Endothelial cell of umbilical vein (primary cell): ENCODE data around the gene MGLL. TPM values are rescaled to one million over a fixed set of nuclear protein-coding genes. Genes with fewer than 3 reads are reported as not detected.

Experiments
- BruUV-seq: library from RNA; stranded (reverse); fragments of 400-500 nt; replicated peaks from 2 replicates; lab custom pipeline; 2021; lab: Mats Ljungman, UMichigan
- CTCF ChIA-PET: fragments of 300-600, 350-600 bp; sonication (Branson Sonifier 250); formaldehyde crosslinking; loops from one replicate; lab custom pipeline; 2021; ENCODE audit warnings: antibody characterized with exemption, inconsistent platforms; lab: Charles Lee
- POLR2A ChIA-PET: fragments of 300-600, 350-600 bp; sonication (Branson Sonifier 250); formaldehyde crosslinking; loops from one replicate; lab custom pipeline; 2021; ENCODE audit warnings: antibody characterized with exemption, inconsistent platforms; lab: Charles Lee
- DNase-seq: peaks from one replicate; pipeline ENCODE4 v3.0.0-alpha.2; 2011; ENCODE audit warnings: low read depth, low spot score
- FAIRE-seq: peaks from 2 replicates; lab custom pipeline; 2011; peaks lifted over from hg19 to GRCh38; lab: Jason Lieb, UNC
- H2AFZ ChIP-seq: 2 replicates; pipeline ENCODE4 v1.6.0; 2012; ENCODE audit warnings: low read depth, low read length, control low read depth, inconsistent platforms
- H3K27ac ChIP-seq: 2 replicates; pipeline ENCODE4 v1.5.1; 2011; ENCODE audit warnings: low read depth, mild to moderate bottlenecking, control low read depth, low read length, moderate library complexity; ENCODE audit not compliant: insufficient read depth
- H3K27me3 ChIP-seq, 2 experiments: 2 replicates each; pipeline versions ENCODE4 v1.6.0 to v1.6.1; 2011; ENCODE audit warnings: low read length in 2 of 2, mixed read lengths in 1 of 2; ENCODE audit not compliant: control insufficient read depth in 2 of 2, insufficient read depth in 2 of 2
- H3K36me3 ChIP-seq, 2 experiments: 2 replicates in 1 of 2; 3 replicates in 1 of 2; pipeline ENCODE4 v1.5.1; 2011; ENCODE audit warnings: low read length in 2 of 2, mild to moderate bottlenecking in 1 of 2, moderate library complexity in 1 of 2; ENCODE audit not compliant: control insufficient read depth in 2 of 2, insufficient read depth in 2 of 2; ENCODE audit errors: extremely low read depth in 1 of 2
- H3K4me1 ChIP-seq: 3 replicates; pipeline ENCODE4 v1.5.1; 2011; ENCODE audit warnings: mild to moderate bottlenecking, low read length; ENCODE audit not compliant: control insufficient read depth, insufficient read depth; ENCODE audit errors: extremely low read depth
- H3K4me2 ChIP-seq: 2 replicates; pipeline ENCODE4 v1.6.1; 2011; ENCODE audit warnings: low read length, control low read depth, mixed read lengths; ENCODE audit not compliant: insufficient read depth
- H3K4me3 ChIP-seq, 3 experiments: fragments of 200-600 bp in 1 of 3; sonication (generic), shearing (Covaris generic) in 1 of 3; replicated peaks in 1 of 3; 2 replicates each; pipeline ENCODE4 v1.5.1; 2011 to 2016; ENCODE audit warnings: control low read depth in 3 of 3, low read length in 3 of 3, mild to moderate bottlenecking in 2 of 3, inconsistent platforms in 1 of 3, low read depth in 1 of 3, moderate library complexity in 1 of 3; ENCODE audit not compliant: insufficient read depth in 1 of 3
- H3K79me2 ChIP-seq: 2 replicates; pipeline ENCODE4 v1.6.0; 2012; ENCODE audit warnings: low read length, inconsistent platforms; ENCODE audit not compliant: control insufficient read depth, insufficient read depth
- H3K9ac ChIP-seq: replicated peaks from 2 replicates; pipeline ENCODE3; 2011; ENCODE audit warnings: low read length, control low read depth; ENCODE audit not compliant: insufficient read depth; ENCODE audit errors: extremely low read depth
- H3K9me1 ChIP-seq: replicated peaks from 3 replicates; pipeline ENCODE4 v1.6.0; 2011; ENCODE audit warnings: mild to moderate bottlenecking, low read length; ENCODE audit not compliant: control insufficient read depth, insufficient read depth; ENCODE audit errors: extremely low read depth
- H3K9me3 ChIP-seq: replicated peaks from 2 replicates; pipeline ENCODE4 v1.5.1; 2012; ENCODE audit warnings: low read length, inconsistent platforms; ENCODE audit not compliant: control insufficient read depth, insufficient read depth
- H4K20me1 ChIP-seq: replicated peaks from 2 replicates; pipeline ENCODE3; 2011; ENCODE audit warnings: mild to moderate bottlenecking, low read length; ENCODE audit not compliant: control insufficient read depth, insufficient read depth; ENCODE audit errors: extremely low read depth
- CTCF ChIP-seq, 2 donors: IDR thresholded peaks; 1 replicate in 1 of 2; 2 replicates in 1 of 2; pipeline ENCODE4 v1.5.1; 2011; ENCODE audit warnings: low read length in 2 of 2, mild to moderate bottlenecking in 2 of 2, moderate library complexity in 2 of 2, control low read depth in 1 of 2, inconsistent platforms in 1 of 2, low read depth in 1 of 2; ENCODE audit not compliant: insufficient read depth in 1 of 2; ENCODE audit errors: extremely low read depth in 1 of 2
- EZH2 ChIP-seq: IDR thresholded peaks from 2 replicates; pipeline ENCODE4 v1.6.1; 2012; ENCODE audit warnings: borderline replicate concordance, low read depth, mild to moderate bottlenecking, moderate library complexity, low read length, inconsistent platforms; ENCODE audit not compliant: severe bottlenecking
- FOS ChIP-seq: IDR thresholded peaks from 2 replicates; pipeline ENCODE4 v1.6.1; 2011; ENCODE audit warnings: mild to moderate bottlenecking, low read length, moderate library complexity, borderline replicate concordance; ENCODE audit not compliant: insufficient read depth
- GATA2 ChIP-seq: IDR thresholded peaks from 2 replicates; pipeline ENCODE4 v1.7.0; 2011; ENCODE audit warnings: low read depth, mild to moderate bottlenecking, moderate library complexity, mixed read lengths, low read length; ENCODE audit not compliant: insufficient read length, insufficient read depth
- POLR2A ChIP-seq: IDR thresholded peaks from 2 replicates; pipeline ENCODE4 v1.6.1; 2012; ENCODE audit warnings: low read depth, mild to moderate bottlenecking, control low read depth, low read length
- POLR2AphosphoS5 ChIP-seq: IDR thresholded peaks from 2 replicates; pipeline ENCODE4 v1.6.1; 2012; ENCODE audit warnings: low read depth, mild to moderate bottlenecking, control low read depth, low read length, moderate library complexity; ENCODE audit not compliant: insufficient read depth
- dilution Hi-C: fragments of 300-500 bp; cut with MboI; formaldehyde crosslinking; loops from one replicate; pipeline ENCODE4 v1.15.0; 2019; ENCODE audit warnings: low sequenced_read_pairs; ENCODE audit not compliant: extremely low pct_ligation_motif_present
- intact Hi-C: fragments of 100-400 bp; cut with micrococcal nuclease; formaldehyde crosslinking; loops from one replicate; pipeline ENCODE4 v1.10.0; 2022
- polyA plus RNA-seq, 4 experiments: library from polyadenylated mRNA; depleted of rRNA in 3 of 4; stranded (reverse) in 3 of 4; unstranded in 1 of 4; fragments of >200 nt; gene quantifications; 2 replicates each; pipeline versions ENCODE4 v1.2.1 to v1.2.3, GENCODE V29; 2011 to 2012; ENCODE audit warnings: missing spikeins in 1 of 4
- total RNA-seq: library from RNA; stranded (reverse); gene quantifications from 2 replicates; pipeline ENCODE4 v1.2.3, GENCODE V29; 2021
- TF ChIP-seq, protein P1 (sequence below): IDR thresholded peaks from 2 replicates; pipeline ENCODE4 v1.6.1; 2011; ENCODE audit not compliant: insufficient read depth, insufficient read length

Gene MGLL
- total and polyA plus RNA-seq, 2 donors (not counting 3 experiments of a cell fraction or from before 2014, with no cell fraction given): 30.7 to 60.2 TPM

DNA sequence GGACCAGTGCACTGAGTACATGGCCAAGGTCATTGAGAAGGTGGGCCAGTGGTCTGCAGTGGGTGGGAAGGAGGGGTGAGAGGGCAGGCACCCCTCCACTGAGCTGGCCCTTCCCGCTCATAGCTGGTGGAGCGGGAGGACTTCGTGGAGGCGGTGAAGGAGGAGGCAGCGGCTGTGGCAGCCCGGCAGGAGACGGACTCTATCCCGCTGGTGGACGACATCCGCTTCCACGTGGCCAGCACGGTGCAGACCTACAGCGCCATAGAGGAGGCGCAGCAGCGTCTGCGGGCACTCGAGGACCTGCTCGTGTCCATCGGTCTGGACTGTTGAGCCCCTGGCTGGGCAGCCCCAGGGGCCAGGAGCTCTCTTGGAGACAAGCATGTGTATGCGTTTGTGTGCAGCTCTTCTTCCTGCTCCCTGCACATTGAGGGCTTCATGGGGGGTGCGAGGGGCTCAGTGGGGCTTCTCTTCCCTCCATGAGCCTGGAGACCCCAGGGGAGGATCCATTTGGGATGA lies 142.1 kb downstream of the MGLL start:
- Histone ChIP-seq H3K9me1 (no peaks in the 10 kb centered on the region), H2AFZ (no peak overlapping the region), H3K4me3 (no peak overlapping the region), H3K4me2 (no peak overlapping the region), H3K9me3 (no peaks in the 10 kb centered on the region), H3K9ac (no peak overlapping the region), H3K36me3 (no peaks in the 10 kb centered on the region), H3K27ac (no peak overlapping the region), H3K4me1 (no peaks in the 10 kb centered on the region), H4K20me1 (no peaks in the 10 kb centered on the region), H3K27me3 (no peaks in the 10 kb centered on the region), H3K79me2 (no peaks in the 10 kb centered on the region)
- dilution Hi-C loops: no loop called here
- ChIA-PET POLR2A (no interaction called here), CTCF (interaction anchor here (1.4 to 2.2 kb wide), 4 partner anchors 14 to 105 kb away, joined by 4 to 11 read pairs (median 8); no protein-coding TSS in a partner anchor)
- intact Hi-C loops: no loop called here
- BruUV-seq: no TSS peak
- DNase-seq (no peak), FAIRE-seq (no peak)
- TF ChIP-seq, protein P1, sequence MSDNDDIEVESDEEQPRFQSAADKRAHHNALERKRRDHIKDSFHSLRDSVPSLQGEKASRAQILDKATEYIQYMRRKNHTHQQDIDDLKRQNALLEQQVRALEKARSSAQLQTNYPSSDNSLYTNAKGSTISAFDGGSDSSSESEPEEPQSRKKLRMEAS: no peak
- TF ChIP-seq POLR2AphosphoS5 (no peak), GATA2 (no peak), POLR2A (no peak), EZH2 (no peak), FOS (no peak), CTCF (IDR thresholded peaks at IDR 0.05; ENCODE audit: extremely low read depth in 1 of 2, insufficient read depth in 1 of 2, low read depth in 1 of 2, low read length in 2 of 2) (no peak)
